ENCODE data around the gene APOBEC4. TPM values are rescaled to one million over a fixed set of nuclear protein-coding genes. Genes with fewer than 3 reads are reported as not detected.
A peak's percentile ranks its signal among the peaks of the same experiment; 100 is the strongest.

Gene APOBEC4
- total RNA-seq, 1 experiment from 2014 or later, result not detected

- ChIA-PET CTCF (interaction anchor here (0.9 to 1.7 kb wide), 7 partner anchors 9 to 353 kb away, joined by 4 to 7 read pairs (median 5); no protein-coding TSS in a partner anchor), RAD21 (ENCODE audit: low non-redundant PET in 1 of 2, low total read pairs in 2 of 2, uncharacterized antibody in 2 of 2, unreplicated experiment in 2 of 2) (no interaction called here), POLR2A (interaction anchor here (0.6 kb wide), 1 partner anchor 744 kb away, joined by 3 read pairs; no protein-coding TSS in a partner anchor)
- Histone ChIP-seq H4K20me1 (ENCODE audit: insufficient read depth) (peaks cover 6% of the 10 kb centered on the region; the same call in 1 of the 2 replicates), H2AFZ (ENCODE audit: low read depth, low read length, poor library complexity, severe bottlenecking) (no peak overlapping the region), H3K9me3 (ENCODE audit: control insufficient read depth in 1 of 2, insufficient read depth in 1 of 2, low read depth in 1 of 2, low read length in 2 of 2) (no peaks in the 10 kb centered on the region), H3K27me3 (ENCODE audit: insufficient read depth, low read length) (no peaks in the 10 kb centered on the region), H3K36me3 (ENCODE audit: control insufficient read depth in 1 of 2, insufficient read depth in 2 of 2, low read length in 2 of 2) (peaks cover 16 to 17% of the 10 kb centered on the region in 2 experiments; a peak in 3 of 4 replicates), H3K4me2 (ENCODE audit: low read length) (peak overlapping the region; percentile 91), H3K79me2 (ENCODE audit: insufficient read depth, low read length) (peaks cover 36% of the 10 kb centered on the region), H3K4me1 (ENCODE audit: control insufficient read depth in 1 of 2, insufficient read depth in 2 of 2, low read length in 2 of 2) (peaks cover 6 to 22% of the 10 kb centered on the region in 2 experiments; a peak in 3 of 4 replicates), H3K9ac (ENCODE audit: low read length) (peak overlapping the region; percentile 71), H3K27ac (ENCODE audit: low read depth, low read length) (peak overlapping the region; percentile 85), H3K4me3 (replicated peaks in 1 of 2; ENCODE audit: low read depth in 1 of 2, low read length in 2 of 2) (peak overlapping the region; percentile 79 to 81), H3K9me2 (ENCODE audit: insufficient read depth) (no peaks in the 10 kb centered on the region)
- no peak for TF ChIP-seq SP1 (IDR thresholded peaks at IDR 0.05; ENCODE audit: low read depth)
- TF ChIP-seq CBX3 (IDR thresholded peaks at IDR 0.05; ENCODE audit: low read depth), result no peak
- TF ChIP-seq POLR2AphosphoS5 (IDR thresholded peaks at IDR 0.05; ENCODE audit: low read depth, low read length), result no peak
- TF ChIP-seq ELF1 (IDR thresholded peaks at IDR 0.05; ENCODE audit: borderline replicate concordance, low read depth), result no peak
- no peak for TF ChIP-seq YY1 (IDR thresholded peaks at IDR 0.05; ENCODE audit: extremely low read depth, insufficient replicate concordance, low read depth, low read length)
- no peak for TF ChIP-seq EZH2phosphoT487 (IDR thresholded peaks at IDR 0.05; ENCODE audit: borderline replicate concordance)
- TF ChIP-seq FOSL1 (IDR thresholded peaks at IDR 0.05; ENCODE audit: low read depth), result no peak
- TF ChIP-seq SIN3A (IDR thresholded peaks at IDR 0.05; ENCODE audit: low read depth), result no peak
- no peak for TF ChIP-seq CTCF (IDR thresholded peaks at IDR 0.05 in 2 of 3, conservative IDR thresholded peaks at IDR 0.05 in 1 of 3; ENCODE audit: borderline replicate concordance in 1 of 3, insufficient read depth in 1 of 3, low read depth in 2 of 3, low read length in 2 of 3)
- no peak for TF ChIP-seq MAX (IDR thresholded peaks at IDR 0.05)
- TF ChIP-seq JUND (IDR thresholded peaks at IDR 0.05), result no peak
- TF ChIP-seq ZNF274 (IDR thresholded peaks at IDR 0.05; ENCODE audit: low read depth, low read length), result no peak
- TF ChIP-seq POLR2A (IDR thresholded peaks at IDR 0.05; ENCODE audit: borderline replicate concordance, extremely low read depth, insufficient read depth, insufficient read length), result no peak
- TF ChIP-seq SRF (IDR thresholded peaks at IDR 0.05; ENCODE audit: low read depth), result no peak
- TF ChIP-seq ZBTB33 (IDR thresholded peaks at IDR 0.05; ENCODE audit: extremely low read depth, insufficient replicate concordance, low read length), result no peak
- TF ChIP-seq EZH2 (IDR thresholded peaks at IDR 0.05), result no peak
- TF ChIP-seq EGR1 (IDR thresholded peaks at IDR 0.05; ENCODE audit: low read depth), result no peak
- TF ChIP-seq TCF7L2 (IDR thresholded peaks at IDR 0.05; ENCODE audit: borderline replicate concordance, extremely low read depth, insufficient read depth, insufficient read length), result no peak
- TF ChIP-seq ATF3 (IDR thresholded peaks at IDR 0.05), result no peak
- intact Hi-C loops (cut with micrococcal nuclease), result loop anchor here (5.0 kb wide), 2 partner anchors 162 to 283 kb away; partner anchors contain the start of gene SMG7
- DNase-seq (ENCODE audit: low read depth, low spot score) (no peak), ATAC-seq (no peak)
- TSS peak; percentile 59 for BruUV-seq (replicated peaks)
These were observed 18.6 kb downstream of the APOBEC4 start for GRCh38 chr1:183634429-183635065.
